ENCODE measurements around the gene TSPEAR. TPM values are rescaled to one million over a fixed set of nuclear protein-coding genes. Genes with fewer than 3 reads are reported as not detected.
"Not testable (repeated sequence)": the region's sequence is repeated elsewhere in the genome, so short reads cannot be mapped to it uniquely, and the experiment has no call there.

The TSPEAR gene
- total RNA-seq, 4 donors from 2014 or later, result under 0.01 to 0.23 TPM; not detected in 2

GRCh38 chr21:44650265-44650972 is 61.0 kb downstream of the TSPEAR start:
- H3K4me3 ChIP-seq, result no peak overlapping the region
- TF ChIP-seq POLR2A (IDR thresholded peaks at IDR 0.05; ENCODE audit: low read depth) (no peak), EP300 (IDR thresholded peaks at IDR 0.05) (no peak), POLR2AphosphoS5 (IDR thresholded peaks at IDR 0.05) (no peak), CTCF (IDR thresholded peaks at IDR 0.05) (no peak)
- intact Hi-C loops (cut with DNase I), result no loop called here
- peaks cover 0 to 1% (median under 1%) of the 10 kb centered on the region in 4 donors for H3K9me3 ChIP-seq
- H3K4me1 ChIP-seq, result no peaks in the 10 kb centered on the region
- WGBS, result 91% methylated on average over 20 of the region's 20 CpGs
- H3K27me3 ChIP-seq, result peaks cover 0 to 70% (median 0%) of the 10 kb centered on the region in 4 donors
- H3K36me3 ChIP-seq, result no peaks in the 10 kb centered on the region
- H3K27ac ChIP-seq (replicated peaks in 1 of 4), result no peak overlapping the region
- peak; percentile 91 for DNase-seq (ENCODE audit: extremely low spot score)

- no peak overlapping the region for H3K4me3 ChIP-seq
- no peaks in the 10 kb centered on the region for H3K36me3 ChIP-seq
- 87% methylated on average over 12 of the region's 18 CpGs for WGBS
- peak; percentile 60 for DNase-seq (ENCODE audit: extremely low spot score)
- no peaks in the 10 kb centered on the region for H3K4me1 ChIP-seq
- TF ChIP-seq CTCF (IDR thresholded peaks at IDR 0.05) (no peak), POLR2A (IDR thresholded peaks at IDR 0.05; ENCODE audit: low read depth) (no peak), EP300 (IDR thresholded peaks at IDR 0.05) (no peak), POLR2AphosphoS5 (IDR thresholded peaks at IDR 0.05) (no peak)
- intact Hi-C loops (cut with DNase I), result no loop called here
- H3K27ac ChIP-seq (replicated peaks in 1 of 4), result no peak overlapping the region
- H3K9me3 ChIP-seq, result peaks cover 0 to 9% (median 4%) of the 10 kb centered on the region in 4 donors
- H3K27me3 ChIP-seq, result peaks cover 0 to 67% (median 0%) of the 10 kb centered on the region in 4 donors
Observed at GRCh38 chr21:44649521-44650100, 61.8 kb downstream of the TSPEAR start.

GRCh38 chr21:44648557-44649311 is 62.6 kb downstream of the TSPEAR start:
- intact Hi-C loops (cut with DNase I), result no loop called here
- Histone ChIP-seq H3K4me1 (no peaks in the 10 kb centered on the region), H3K27me3 (peaks cover 0 to 58% (median 0%) of the 10 kb centered on the region in 4 donors), H3K9me3 (peaks cover 0 to 18% (median 7%) of the 10 kb centered on the region in 4 donors), H3K4me3 (no peak overlapping the region), H3K27ac (replicated peaks in 1 of 4) (no peak overlapping the region), H3K36me3 (no peaks in the 10 kb centered on the region)
- TF ChIP-seq POLR2AphosphoS5 (IDR thresholded peaks at IDR 0.05) (no peak), POLR2A (IDR thresholded peaks at IDR 0.05; ENCODE audit: low read depth) (no peak), EP300 (IDR thresholded peaks at IDR 0.05) (no peak), CTCF (IDR thresholded peaks at IDR 0.05) (no peak)
- WGBS, result 73% methylated on average over 27 of the region's 33 CpGs
- DNase-seq (ENCODE audit: extremely low spot score), result peak; percentile 84

GRCh38 chr21:44647222-44647552 is 64.2 kb downstream of the TSPEAR start:
- Histone ChIP-seq H3K4me1 (no peaks in the 10 kb centered on the region), H3K27ac (replicated peaks in 1 of 4) (no peak overlapping the region), H3K27me3 (peaks cover 0 to 55% (median 0%) of the 10 kb centered on the region in 4 donors), H3K9me3 (peaks cover 0 to 21% (median 9%) of the 10 kb centered on the region in 4 donors), H3K36me3 (no peaks in the 10 kb centered on the region), H3K4me3 (no peak overlapping the region)
- peak; percentile 68 for DNase-seq (ENCODE audit: extremely low spot score)
- 48% methylated on average over 5 of the region's 8 CpGs for WGBS
- no peak for TF ChIP-seq EP300 (IDR thresholded peaks at IDR 0.05)
- intact Hi-C loops (cut with DNase I), result no loop called here

GRCh38 chr21:44646366-44647221 is 64.8 kb downstream of the TSPEAR start, which contains the start of gene KRTAP10-11:
TSS of gene KRTAP10-11 (plus strand) at chr21:44646414. CDS start at chr21:44646459, 45 bp downstream.
- peaks cover 0 to 56% (median 0%) of the 10 kb centered on the region in 4 donors for H3K27me3 ChIP-seq
- 73% methylated on average over 10 of the region's 21 CpGs for WGBS
- H3K36me3 ChIP-seq; intact Hi-C loops (cut with DNase I); H3K4me3 ChIP-seq; H3K4me1 ChIP-seq; H3K27ac ChIP-seq (replicated peaks in 1 of 4): not testable (repeated sequence)
- peak; percentile 24 for DNase-seq (ENCODE audit: extremely low spot score)
- H3K9me3 ChIP-seq, result peaks cover 0 to 21% (median 9%) of the 10 kb centered on the region in 4 donors
